Measurements from ENCODE around the gene SP9. TPM values are rescaled to one million over a fixed set of nuclear protein-coding genes. Genes with fewer than 3 reads are reported as not detected.

The SP9 gene
- total RNA-seq, 6 experiments from 2014 or later: not detected

DNA sequence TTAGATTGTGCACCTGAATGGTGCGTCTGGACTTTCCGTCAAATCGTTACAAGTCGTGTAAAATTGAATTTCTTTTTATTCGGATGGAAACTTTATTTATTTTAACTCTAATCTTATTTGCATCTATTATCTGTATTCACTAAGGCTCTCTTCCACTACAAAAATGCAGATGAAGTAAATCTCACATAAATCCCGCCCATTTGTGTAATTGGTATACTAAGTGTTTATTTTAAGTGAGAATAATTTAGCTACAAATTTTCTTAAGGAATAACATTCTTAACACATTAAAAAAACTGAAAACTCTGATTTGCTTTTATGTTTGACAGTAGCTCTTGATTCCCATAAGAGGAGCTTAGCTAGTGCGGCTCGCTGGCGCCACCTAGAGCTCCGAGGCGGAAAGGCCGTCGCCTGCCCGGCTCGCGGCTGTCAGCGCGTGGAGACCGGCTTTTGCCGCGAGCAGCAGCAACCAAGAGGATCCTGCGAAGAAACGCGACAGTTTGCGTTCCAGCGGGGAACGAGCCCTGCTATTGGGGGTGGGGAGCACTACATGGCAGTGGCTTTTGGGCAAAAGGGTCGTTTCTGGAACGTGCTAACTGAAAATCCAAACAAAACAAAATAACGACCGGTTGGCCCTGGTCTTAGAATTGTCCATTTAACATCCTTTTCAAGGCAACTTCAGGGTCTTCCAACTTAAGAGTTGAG lies 6.7 kb downstream of the SP9 start:
- ATAC-seq: peak; percentile 92 to 96 (median 96)
- Histone ChIP-seq H3K27me3 (peaks cover 27 to 65% of the 10 kb centered on the region in 2 donors), H3K36me3 (no peaks in the 10 kb centered on the region), H3K4me3 (no peak overlapping the region), H3K27ac (no peak overlapping the region), H3K4me1 (peaks cover 0 to 25% (median 3%) of the 10 kb centered on the region in 4 donors), H3K9me3 (no peaks in the 10 kb centered on the region)
- intact Hi-C loops (cut with DNase I): no loop called here
- WGBS (ENCODE audit: insufficient coverage, low coverage, low lambda C conversion rate, missing lambda C conversion rate): under 1% methylated on average over 31 of the region's 31 CpGs
- TF ChIP-seq POLR2A (IDR thresholded peaks at IDR 0.05): no peak
- TF ChIP-seq, protein P1, sequence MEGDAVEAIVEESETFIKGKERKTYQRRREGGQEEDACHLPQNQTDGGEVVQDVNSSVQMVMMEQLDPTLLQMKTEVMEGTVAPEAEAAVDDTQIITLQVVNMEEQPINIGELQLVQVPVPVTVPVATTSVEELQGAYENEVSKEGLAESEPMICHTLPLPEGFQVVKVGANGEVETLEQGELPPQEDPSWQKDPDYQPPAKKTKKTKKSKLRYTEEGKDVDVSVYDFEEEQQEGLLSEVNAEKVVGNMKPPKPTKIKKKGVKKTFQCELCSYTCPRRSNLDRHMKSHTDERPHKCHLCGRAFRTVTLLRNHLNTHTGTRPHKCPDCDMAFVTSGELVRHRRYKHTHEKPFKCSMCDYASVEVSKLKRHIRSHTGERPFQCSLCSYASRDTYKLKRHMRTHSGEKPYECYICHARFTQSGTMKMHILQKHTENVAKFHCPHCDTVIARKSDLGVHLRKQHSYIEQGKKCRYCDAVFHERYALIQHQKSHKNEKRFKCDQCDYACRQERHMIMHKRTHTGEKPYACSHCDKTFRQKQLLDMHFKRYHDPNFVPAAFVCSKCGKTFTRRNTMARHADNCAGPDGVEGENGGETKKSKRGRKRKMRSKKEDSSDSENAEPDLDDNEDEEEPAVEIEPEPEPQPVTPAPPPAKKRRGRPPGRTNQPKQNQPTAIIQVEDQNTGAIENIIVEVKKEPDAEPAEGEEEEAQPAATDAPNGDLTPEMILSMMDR (IDR thresholded peaks at IDR 0.05): peak; percentile 94 to 97 (median 96)
- peak; percentile 87 to 90 (median 88) for DNase-seq

DNA sequence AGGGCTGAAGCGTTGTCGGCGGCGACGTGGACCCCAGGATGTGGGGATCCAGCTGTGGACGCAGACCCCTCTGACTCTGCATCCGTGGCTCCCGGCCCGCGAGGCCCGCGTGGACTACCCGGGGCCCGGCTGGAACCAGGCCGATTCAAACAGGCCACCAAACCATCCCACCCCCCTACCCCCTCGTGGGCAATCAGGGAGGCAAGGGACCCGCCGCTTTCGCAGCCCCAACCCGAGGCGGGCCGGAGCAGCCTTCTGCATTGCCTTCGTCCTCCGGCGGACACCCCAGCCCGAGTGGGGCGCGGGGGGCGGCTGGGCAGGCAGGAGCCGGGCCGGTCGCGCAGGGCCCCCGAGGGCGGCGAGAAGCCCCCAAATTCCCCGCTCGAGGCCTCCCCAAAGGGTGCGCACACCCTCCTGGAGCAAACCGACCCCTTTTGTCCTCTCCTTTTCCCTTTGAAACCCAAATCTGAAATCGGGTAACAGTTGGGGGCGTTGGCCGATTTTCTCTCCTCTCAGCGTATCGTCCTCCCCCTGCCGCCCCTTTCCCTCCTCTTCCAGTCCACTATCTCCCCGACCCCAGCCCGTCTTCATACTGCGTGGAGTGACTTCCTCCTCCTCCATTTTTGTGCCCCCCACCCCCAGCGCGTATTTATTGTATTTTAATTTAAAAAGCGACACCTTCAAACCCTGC lies 7.4 kb downstream of the SP9 start:
- intact Hi-C loops (cut with DNase I): no loop called here

DNA sequence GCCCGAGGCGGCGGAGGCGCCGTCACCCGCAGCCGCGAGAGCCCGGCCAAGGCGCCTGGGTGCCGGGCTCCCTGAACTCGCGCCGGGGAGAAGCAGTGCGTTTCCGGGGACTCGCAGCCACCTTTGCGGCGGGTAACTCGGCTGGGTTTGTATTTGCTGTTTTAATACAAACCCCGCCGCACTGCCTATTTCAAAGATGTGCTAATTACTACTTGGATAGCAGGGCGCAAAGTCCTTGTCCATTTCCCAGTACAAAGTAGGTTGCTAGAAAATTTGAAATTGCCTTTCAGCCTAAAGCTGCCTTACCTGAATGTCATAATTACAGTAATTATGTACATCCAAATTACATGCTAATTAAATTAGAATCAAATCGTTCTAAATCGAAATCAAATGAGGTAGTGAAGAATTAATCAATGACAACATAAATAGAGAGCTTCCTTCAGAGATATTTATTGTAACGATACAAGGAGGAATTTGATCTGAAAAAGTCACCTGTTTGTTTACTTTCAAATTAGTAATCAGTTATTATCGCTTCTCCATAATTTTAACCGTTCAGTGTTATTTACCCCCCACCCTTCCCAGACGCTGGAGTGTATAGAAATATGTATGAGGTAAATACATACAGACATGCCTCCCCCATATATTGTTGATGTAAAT lies 8.1 kb downstream of the SP9 start:
- Histone ChIP-seq H3K4me3 (no peak overlapping the region), H3K4me1 (peaks cover 0 to 18% (median 3%) of the 10 kb centered on the region in 4 donors), H3K27me3 (peaks cover 22 to 58% of the 10 kb centered on the region in 2 donors), H3K36me3 (no peaks in the 10 kb centered on the region), H3K9me3 (no peaks in the 10 kb centered on the region), H3K27ac (no peak overlapping the region)
- TF ChIP-seq, protein P1 (IDR thresholded peaks at IDR 0.05): no peak
- no peak for TF ChIP-seq POLR2A (IDR thresholded peaks at IDR 0.05)
- intact Hi-C loops (cut with DNase I): no loop called here
- ATAC-seq: no peak
- DNase-seq: no peak
- 14% methylated on average over 18 of the region's 29 CpGs for WGBS (ENCODE audit: insufficient coverage, low coverage, low lambda C conversion rate, missing lambda C conversion rate)

More for the DNA sequence above, 7.4 kb downstream of the SP9 start:
- DNase-seq: no peak
- Histone ChIP-seq H3K36me3 (no peaks in the 10 kb centered on the region), H3K27me3 (peaks cover 27 to 58% of the 10 kb centered on the region in 2 donors), H3K9me3 (no peaks in the 10 kb centered on the region), H3K27ac (no peak overlapping the region), H3K4me3 (no peak overlapping the region), H3K4me1 (peaks cover 0 to 18% (median 3%) of the 10 kb centered on the region in 4 donors)
- 6% methylated on average over 23 of the region's 52 CpGs for WGBS (ENCODE audit: insufficient coverage, low coverage, low lambda C conversion rate, missing lambda C conversion rate)
- TF ChIP-seq, protein P1 (IDR thresholded peaks at IDR 0.05): no peak
- no peak for TF ChIP-seq POLR2A (IDR thresholded peaks at IDR 0.05)
- ATAC-seq: peak in 3 of 4 donors; percentile 12 to 41 (median 17)

DNA sequence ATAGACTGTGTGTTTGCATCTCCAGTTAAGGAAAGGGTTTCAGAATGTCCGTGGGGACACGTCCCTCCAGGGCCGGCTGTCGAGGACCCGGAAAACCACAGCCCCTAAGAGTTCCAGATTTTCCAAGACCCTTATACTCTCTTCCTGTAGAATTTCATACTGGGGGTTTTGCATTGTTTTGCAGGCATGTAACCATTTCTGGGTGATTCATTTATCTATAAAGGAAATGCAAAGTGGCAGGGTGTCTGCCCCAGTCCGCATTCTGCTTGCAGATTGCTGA lies 8.5 kb downstream of the SP9 start:
- WGBS (ENCODE audit: insufficient coverage, low coverage, low lambda C conversion rate, missing lambda C conversion rate): 10% methylated on average over 6 of the region's 6 CpGs
- peaks cover 18 to 54% of the 10 kb centered on the region in 2 donors for H3K27me3 ChIP-seq

More for the DNA sequence above, 8.5 kb downstream of the SP9 start:
- no peak overlapping the region for H3K27ac ChIP-seq
- H3K36me3 ChIP-seq: peaks cover 0 to 3% (median under 1%) of the 10 kb centered on the region in 4 donors
- DNase-seq: no peak
- H3K4me1 ChIP-seq: peaks cover 0 to 18% (median 3%) of the 10 kb centered on the region in 4 donors
- ATAC-seq: no peak
- intact Hi-C loops (cut with DNase I): no loop called here
- no peak for TF ChIP-seq POLR2A (IDR thresholded peaks at IDR 0.05)
- TF ChIP-seq, protein P1 (IDR thresholded peaks at IDR 0.05): no peak
- no peak overlapping the region for H3K4me3 ChIP-seq
- no peaks in the 10 kb centered on the region for H3K9me3 ChIP-seq

All from right lobe of liver (tissue), 6 donors.